WTC11 (cell line): ENCODE data around the gene CORIN. TPM values are rescaled to one million over a fixed set of nuclear protein-coding genes. Genes with fewer than 3 reads are reported as not detected.

Experiments used
- ATAC-seq: fragments of 200-7000 bp; cut with Tn5 transposase; 2 replicates; pipeline ENCODE4 v1.10.0; 2021; ENCODE audit warnings: mild to moderate bottlenecking, moderate library complexity
- CTCF ChIA-PET: fragments of 300-600 bp; sonication (Branson Sonifier 250); formaldehyde crosslinking; loops from one replicate; lab custom pipeline; 2021; ENCODE audit warnings: antibody characterized with exemption; lab: Charles Lee
- POLR2A ChIA-PET: fragments of 350-600 bp; sonication (Branson Sonifier 250); formaldehyde crosslinking; loops from one replicate; lab custom pipeline; 2021; ENCODE audit warnings: antibody characterized with exemption; lab: Charles Lee
- DNase-seq: peaks from one replicate; pipeline ENCODE4 v3.0.0; 2021; ENCODE audit warnings: low spot score
- H3K27ac Mint-ChIP-seq: 2 replicates; pipeline ENCODE4 v1.8.0; 2021; ENCODE audit warnings: mixed read lengths
- H3K27me3 Mint-ChIP-seq: 2 replicates; pipeline ENCODE4 v1.8.0; 2021; ENCODE audit warnings: low read depth, mild to moderate bottlenecking, moderate library complexity, mixed read lengths
- H3K36me3 Mint-ChIP-seq: 2 replicates; pipeline ENCODE4 v1.8.0; 2021; ENCODE audit warnings: mixed read lengths
- H3K4me1 Mint-ChIP-seq: 2 replicates; pipeline ENCODE4 v1.8.0; 2022; ENCODE audit warnings: mixed read lengths
- H3K4me3 Mint-ChIP-seq: 2 replicates; pipeline ENCODE4 v1.8.0; 2021; ENCODE audit warnings: mild to moderate bottlenecking, moderate library complexity, mixed read lengths
- H3K9me3 Mint-ChIP-seq: 2 replicates; pipeline ENCODE4 v1.8.0; 2021; ENCODE audit warnings: mixed read lengths
- ATF2 ChIP-seq: sonication (generic); formaldehyde crosslinking; IDR thresholded peaks from 2 replicates; pipeline ENCODE4 v1.8.1; 2022; ENCODE audit warnings: low read depth, missing genetic modification reagents, borderline replicate concordance
- ELF4 ChIP-seq: sonication (generic); formaldehyde crosslinking; IDR thresholded peaks from 2 replicates; pipeline ENCODE4 v1.8.1; 2022; ENCODE audit warnings: low read depth, mild to moderate bottlenecking, moderate library complexity, missing genetic modification reagents
- FOXP1 ChIP-seq: sonication (generic); formaldehyde crosslinking; IDR thresholded peaks from 2 replicates; pipeline ENCODE4 v1.8.0; 2022; ENCODE audit warnings: missing genetic modification reagents, mild to moderate bottlenecking, moderate library complexity, borderline replicate concordance
- GABPB1 ChIP-seq: sonication (generic); formaldehyde crosslinking; IDR thresholded peaks from 2 replicates; pipeline ENCODE4 v1.8.1; 2023; ENCODE audit warnings: mild to moderate bottlenecking, missing genetic modification reagents
- GTF2I ChIP-seq: fragments of 250-450 bp; sonication (Bioruptor Pico); conservative IDR thresholded peaks from 2 replicates; pipeline ENCODE4 v1.4.0; 2021; ENCODE audit warnings: mild to moderate bottlenecking
- IRF2 ChIP-seq: sonication (generic); formaldehyde crosslinking; IDR thresholded peaks from 2 replicates; pipeline ENCODE4 v1.8.0; 2022; ENCODE audit warnings: low read depth, missing genetic modification reagents, borderline replicate concordance
- MXD4 ChIP-seq: fragments of 250-450 bp; sonication (Bioruptor Pico); IDR thresholded peaks from 2 replicates; pipeline ENCODE4 v1.8.0; 2021; ENCODE audit warnings: mild to moderate bottlenecking, moderate library complexity, borderline replicate concordance
- MYBL2 ChIP-seq: sonication (generic); formaldehyde crosslinking; IDR thresholded peaks from 2 replicates; pipeline ENCODE4 v1.8.1; 2023; ENCODE audit warnings: mild to moderate bottlenecking, moderate library complexity, missing genetic modification reagents
- NFATC4 ChIP-seq: fragments of 250-450 bp; sonication (Bioruptor Pico); IDR thresholded peaks from 2 replicates; pipeline ENCODE4 v1.9.0; 2021; ENCODE audit warnings: mild to moderate bottlenecking
- NR2C2 ChIP-seq: sonication (generic); formaldehyde crosslinking; IDR thresholded peaks from 2 replicates; pipeline ENCODE4 v1.8.0; 2022; ENCODE audit warnings: mild to moderate bottlenecking, missing genetic modification reagents
- PRDM15 ChIP-seq: sonication (generic); formaldehyde crosslinking; IDR thresholded peaks from 2 replicates; pipeline ENCODE4 v1.8.0; 2022; ENCODE audit warnings: missing genetic modification reagents
- PREB ChIP-seq: sonication (generic); formaldehyde crosslinking; IDR thresholded peaks from 2 replicates; pipeline ENCODE4 v1.8.1; 2022; ENCODE audit warnings: mild to moderate bottlenecking, missing genetic modification reagents, moderate library complexity, borderline replicate concordance
- PRRX2 ChIP-seq: fragments of 250-450 bp; sonication (Bioruptor Pico); IDR thresholded peaks from 2 replicates; pipeline ENCODE4 v1.8.0; 2021; ENCODE audit warnings: mild to moderate bottlenecking
- RORB ChIP-seq: fragments of 250-450 bp; sonication (Bioruptor Pico); IDR thresholded peaks from 2 replicates; pipeline ENCODE4 v1.9.0; 2021; ENCODE audit warnings: mild to moderate bottlenecking
- SMAD4 ChIP-seq: sonication (generic); formaldehyde crosslinking; IDR thresholded peaks from 2 replicates; pipeline ENCODE4 v1.8.0; 2022; ENCODE audit warnings: mild to moderate bottlenecking, missing genetic modification reagents
- TCF7 ChIP-seq: sonication (generic); formaldehyde crosslinking; IDR thresholded peaks from 2 replicates; pipeline ENCODE4 v1.8.0; 2022; ENCODE audit warnings: mild to moderate bottlenecking, low read depth, missing genetic modification reagents, moderate library complexity
- TEAD4 ChIP-seq: sonication (generic); formaldehyde crosslinking; IDR thresholded peaks from 2 replicates; pipeline ENCODE4 v1.8.0; 2022; ENCODE audit warnings: mild to moderate bottlenecking, missing genetic modification reagents
- TP53 ChIP-seq: sonication (generic); formaldehyde crosslinking; IDR thresholded peaks from 2 replicates; pipeline ENCODE4 v1.8.1; 2023; ENCODE audit warnings: mild to moderate bottlenecking, missing genetic modification reagents
- USF1 ChIP-seq: sonication (generic); formaldehyde crosslinking; IDR thresholded peaks from 2 replicates; pipeline ENCODE4 v1.8.0; 2022; ENCODE audit warnings: mild to moderate bottlenecking, missing genetic modification reagents
- ZBTB21 ChIP-seq: sonication (generic); formaldehyde crosslinking; IDR thresholded peaks from 2 replicates; pipeline ENCODE4 v1.8.1; 2023; ENCODE audit warnings: mild to moderate bottlenecking, missing genetic modification reagents, borderline replicate concordance
- ZNF232 ChIP-seq: sonication (generic); formaldehyde crosslinking; IDR thresholded peaks from 2 replicates; pipeline ENCODE4 v1.8.0; 2022; ENCODE audit warnings: mild to moderate bottlenecking, missing genetic modification reagents
- ZNF423 ChIP-seq: fragments of 250-450 bp; sonication (Bioruptor Pico); IDR thresholded peaks from 2 replicates; pipeline ENCODE4 v2.1.2; 2022; ENCODE audit warnings: mild to moderate bottlenecking, moderate library complexity
- ZNF532 ChIP-seq: fragments of 250-450 bp; sonication (Bioruptor Pico); IDR thresholded peaks from 2 replicates; pipeline ENCODE4 v1.9.0; 2021; ENCODE audit warnings: mild to moderate bottlenecking, borderline replicate concordance
- ZSCAN18 ChIP-seq: fragments of 250-450 bp; sonication (Bioruptor Pico); IDR thresholded peaks from 2 replicates; pipeline ENCODE4 v2.1.2; 2022; ENCODE audit warnings: mild to moderate bottlenecking, moderate library complexity
- total RNA-seq: library from RNA; stranded (reverse); gene quantifications from 3 replicates; pipeline ENCODE4 v1.2.3, GENCODE V29; 2021

CORIN gene
- total RNA-seq, 1 experiment from 2014 or later: 0.33 TPM

- TF ChIP-seq ATF2 (CRISPR knock-in tag) (no peak), PREB (no peak), FOXP1 (no peak), TEAD4 (CRISPR knock-in tag) (no peak), ZNF532 (CRISPR knock-in tag) (no peak), ZNF232 (CRISPR knock-in tag) (no peak), MXD4 (no peak), NR2C2 (CRISPR knock-in tag) (no peak), GABPB1 (CRISPR knock-in tag) (no peak)
Observed at GRCh38 chr4:47849466-47849865, 11.6 kb upstream of the CORIN start (continued).

GRCh38 chr4:47848041-47848440 is 10.2 kb upstream of the CORIN start:
- Mint-ChIP-seq H3K27ac (no peak overlapping the region), H3K27me3 (no peaks in the 10 kb centered on the region), H3K4me1 (no peaks in the 10 kb centered on the region), H3K9me3 (no peaks in the 10 kb centered on the region), H3K36me3 (peaks cover 50% of the 10 kb centered on the region), H3K4me3 (no peak overlapping the region)
- no peak for TF ChIP-seq PRRX2 (CRISPR knock-in tag)
- ATAC-seq: no peak
- POLR2A ChIA-PET: no interaction called here
- DNase-seq: no peak
- CTCF ChIA-PET: interaction anchor here (1.0 to 1.7 kb wide), 2 partner anchors 11 to 143 kb away, joined by 3 to 5 read pairs; no protein-coding TSS in a partner anchor

GRCh38 chr4:47842985-47843384 is 5.1 kb upstream of the CORIN start:
- POLR2A ChIA-PET: no interaction called here
- H3K27me3 Mint-ChIP-seq: peaks cover 7% of the 10 kb centered on the region; the same call in 1 of the 2 replicates

More at GRCh38 chr4:47842985-47843384, 5.1 kb upstream of the CORIN start:
- CTCF ChIA-PET: no interaction called here
- TF ChIP-seq NFATC4 (CRISPR knock-in tag): no peak
- TF ChIP-seq GTF2I (CRISPR knock-in tag): no peak
- no peak for TF ChIP-seq TP53 (CRISPR knock-in tag)
- TF ChIP-seq ELF4 (CRISPR knock-in tag): no peak
- no peak for TF ChIP-seq ZBTB21 (CRISPR knock-in tag)
- no peak for TF ChIP-seq PRDM15 (CRISPR knock-in tag)
- no peak for TF ChIP-seq ZNF423 (CRISPR knock-in tag)
- no peak for TF ChIP-seq NR2C2 (CRISPR knock-in tag)
- TF ChIP-seq IRF2: no peak
- no peak for TF ChIP-seq SMAD4 (CRISPR knock-in tag)
- TF ChIP-seq USF1: no peak
- no peak for TF ChIP-seq RORB
- no peak for TF ChIP-seq TCF7 (CRISPR knock-in tag)
- TF ChIP-seq MYBL2 (CRISPR knock-in tag): no peak
- TF ChIP-seq ZSCAN18 (CRISPR knock-in tag): no peak
- Mint-ChIP-seq H3K4me1 (peaks cover 9% of the 10 kb centered on the region), H3K27ac (no peak overlapping the region), H3K9me3 (no peaks in the 10 kb centered on the region), H3K36me3 (peaks cover 29% of the 10 kb centered on the region), H3K4me3 (no peak overlapping the region)
- no peak for ATAC-seq
- DNase-seq: no peak
